HEK293T (cell line): ENCODE measurements around the gene HLA-E.

Experiments
- BHLHE40 ChIP-seq: fragments of 450-650 bp; IDR thresholded peaks from 2 replicates; pipeline ENCODE4 v1.6.1; 2016; ENCODE audit warnings: mild to moderate bottlenecking, moderate library complexity, borderline replicate concordance
- FOXK2 ChIP-seq: fragments of 450-650 bp; IDR thresholded peaks from 2 replicates; pipeline ENCODE4 v1.6.1; 2016; ENCODE audit warnings: mild to moderate bottlenecking
- HDGF ChIP-seq: fragments of 450-650 bp; IDR thresholded peaks from 2 replicates; pipeline ENCODE4 v1.6.1; 2017; ENCODE audit warnings: antibody characterized with exemption, borderline replicate concordance
- LEF1 ChIP-seq: fragments of 450-650 bp; IDR thresholded peaks from 2 replicates; pipeline ENCODE4 v1.6.1; 2017; ENCODE audit warnings: mild to moderate bottlenecking, borderline replicate concordance
- SP1 ChIP-seq: fragments of 450-650 bp; IDR thresholded peaks from 2 replicates; pipeline ENCODE4 v1.6.1; 2017
- TARDBP ChIP-seq: fragments of 450-650 bp; IDR thresholded peaks from 2 replicates; pipeline ENCODE4 v1.6.1; 2016
- TF ChIP-seq, protein P1 (sequence below): fragments of 450-650 bp; IDR thresholded peaks from 2 replicates; pipeline ENCODE4 v1.6.1; 2016

DNA sequence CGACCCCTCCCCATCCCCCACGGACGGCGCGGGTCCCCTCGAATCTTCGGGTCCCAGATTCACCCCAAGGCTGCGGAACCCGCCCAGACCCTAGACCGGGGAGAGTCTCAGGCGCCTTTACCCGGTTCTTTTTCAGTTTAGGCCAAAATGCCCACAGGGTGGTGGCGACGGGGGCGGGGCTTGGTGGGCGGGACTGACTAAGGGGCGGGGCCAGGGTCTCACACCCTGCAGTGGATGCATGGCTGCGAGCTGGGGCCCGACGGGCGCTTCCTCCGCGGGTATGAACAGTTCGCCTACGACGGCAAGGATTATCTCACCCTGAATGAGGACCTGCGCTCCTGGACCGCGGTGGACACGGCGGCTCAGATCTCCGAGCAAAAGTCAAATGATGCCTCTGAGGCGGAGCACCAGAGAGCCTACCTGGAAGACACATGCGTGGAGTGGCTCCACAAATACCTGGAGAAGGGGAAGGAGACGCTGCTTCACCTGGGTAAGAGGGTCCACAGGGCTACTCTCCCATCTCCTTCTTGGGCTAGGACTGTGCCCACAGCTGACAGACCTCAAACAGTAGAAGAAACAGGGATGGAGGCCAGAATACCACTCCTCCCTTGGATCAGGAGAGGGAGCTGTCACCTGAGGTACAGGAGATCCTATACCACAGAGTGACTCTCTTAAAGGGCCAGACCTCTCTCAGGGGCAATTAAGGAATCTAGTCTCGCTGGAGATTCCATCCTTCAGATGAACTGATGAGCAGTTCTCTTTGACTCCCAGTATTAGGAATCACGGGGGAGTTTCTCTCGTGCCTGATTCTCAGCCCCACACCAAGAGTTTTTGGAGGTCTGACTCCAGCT, 942 bp downstream of the HLA-E start:
- TF ChIP-seq TARDBP (no peak), BHLHE40 (no peak), FOXK2 (no peak), LEF1 (no peak), HDGF (peak; percentile 47; the same call in 1 of the 2 replicates), SP1 (no peak)
- TF ChIP-seq, protein P1, sequence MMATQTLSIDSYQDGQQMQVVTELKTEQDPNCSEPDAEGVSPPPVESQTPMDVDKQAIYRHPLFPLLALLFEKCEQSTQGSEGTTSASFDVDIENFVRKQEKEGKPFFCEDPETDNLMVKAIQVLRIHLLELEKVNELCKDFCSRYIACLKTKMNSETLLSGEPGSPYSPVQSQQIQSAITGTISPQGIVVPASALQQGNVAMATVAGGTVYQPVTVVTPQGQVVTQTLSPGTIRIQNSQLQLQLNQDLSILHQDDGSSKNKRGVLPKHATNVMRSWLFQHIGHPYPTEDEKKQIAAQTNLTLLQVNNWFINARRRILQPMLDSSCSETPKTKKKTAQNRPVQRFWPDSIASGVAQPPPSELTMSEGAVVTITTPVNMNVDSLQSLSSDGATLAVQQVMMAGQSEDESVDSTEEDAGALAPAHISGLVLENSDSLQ: no peak
